NCI-H1436 treated with DMSO at 0.1 percent for 48 hours (cell line): ENCODE results near the gene BASP1.
A peak's percentile ranks its signal among the peaks of the same experiment; 100 is the strongest.
"Not testable (repeated sequence)": the region's sequence is repeated elsewhere in the genome, so short reads cannot be mapped to it uniquely, and the experiment has no call there.

ENCODE experiments used
- DNase-seq: peaks from one replicate; lab custom pipeline; 2025; lab: John Stamatoyannopoulos, UW

BASP1 gene

DNA sequence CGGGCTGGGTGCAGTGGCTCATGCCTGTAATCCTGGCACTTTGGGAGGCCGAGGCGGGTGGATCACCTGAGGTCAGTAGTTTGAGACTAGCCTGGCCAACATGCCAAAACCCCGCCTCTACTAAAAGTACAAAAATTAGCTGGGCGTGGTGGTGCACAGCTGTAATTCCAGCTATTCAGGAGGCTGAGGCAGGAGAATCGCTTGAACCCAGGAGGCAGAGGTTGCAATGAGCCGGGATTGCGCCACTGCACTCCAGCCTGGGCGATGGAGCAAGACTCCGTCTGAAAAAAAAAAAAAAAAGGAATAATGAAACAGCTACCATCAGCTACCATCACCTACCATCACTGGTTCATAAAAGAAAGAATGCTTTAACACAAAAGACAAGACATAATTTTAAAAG lies 25.9 kb upstream of the BASP1 start:
- not testable (repeated sequence) for DNase-seq

DNA sequence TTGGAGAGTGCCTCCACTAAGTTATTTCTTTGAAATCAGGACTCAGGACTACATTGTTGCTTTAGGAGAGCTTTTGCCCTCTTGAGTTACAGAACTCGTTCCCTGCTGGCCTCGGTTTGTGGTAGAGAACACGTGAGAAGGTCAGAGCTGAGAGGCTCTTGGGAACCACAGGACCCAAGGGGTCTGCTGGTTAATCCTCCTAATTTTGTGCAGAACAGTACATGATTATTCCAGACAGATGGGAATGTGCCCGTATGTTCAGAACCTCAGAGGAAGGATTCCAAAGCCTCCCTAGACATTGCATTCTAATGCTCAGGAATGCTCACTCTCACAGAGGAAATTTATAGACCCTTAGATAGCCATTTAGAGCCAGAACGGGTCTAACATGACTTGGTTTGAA lies 25.2 kb upstream of the BASP1 start:
- no peak for DNase-seq

DNA sequence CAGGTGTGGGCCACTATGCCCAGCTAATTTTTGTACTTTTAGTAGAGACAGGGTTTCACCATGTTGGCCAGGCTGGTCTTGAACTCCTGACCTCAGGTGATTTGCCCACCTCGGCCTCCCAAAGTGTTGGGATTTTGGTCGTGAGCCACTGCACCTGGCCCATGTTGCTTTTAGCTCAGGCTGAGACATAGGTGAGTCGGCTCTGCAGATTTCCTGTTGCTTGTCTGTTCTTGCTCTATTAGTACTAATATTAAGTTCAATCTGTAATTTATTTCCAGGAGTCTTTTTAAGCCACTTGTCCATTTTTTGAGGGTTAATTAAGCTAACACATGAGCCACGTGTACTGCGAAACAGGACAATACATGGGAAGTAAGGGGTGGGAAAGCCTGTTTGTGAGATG lies 21.4 kb upstream of the BASP1 start:
- no peak for DNase-seq

DNA sequence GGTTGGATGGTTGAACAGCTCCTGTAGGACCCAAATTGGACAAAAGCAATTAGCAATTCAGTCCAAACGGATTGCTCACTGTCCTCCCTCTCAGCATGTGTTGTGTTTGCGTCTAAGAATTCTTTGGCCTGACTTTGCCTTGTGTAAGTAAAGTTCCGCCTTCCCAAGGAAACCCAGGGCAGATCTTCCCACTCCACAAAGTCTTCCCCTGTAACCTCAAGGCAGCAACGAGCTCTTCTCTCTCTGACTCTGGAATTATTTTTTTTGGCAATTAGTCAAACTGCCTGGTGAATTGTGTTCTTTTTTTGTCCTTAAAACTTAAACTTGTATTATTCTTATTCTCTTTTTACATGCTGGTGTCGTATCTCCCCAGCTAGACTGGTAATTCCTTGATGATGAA lies 20.7 kb upstream of the BASP1 start:
- DNase-seq: no peak

DNA sequence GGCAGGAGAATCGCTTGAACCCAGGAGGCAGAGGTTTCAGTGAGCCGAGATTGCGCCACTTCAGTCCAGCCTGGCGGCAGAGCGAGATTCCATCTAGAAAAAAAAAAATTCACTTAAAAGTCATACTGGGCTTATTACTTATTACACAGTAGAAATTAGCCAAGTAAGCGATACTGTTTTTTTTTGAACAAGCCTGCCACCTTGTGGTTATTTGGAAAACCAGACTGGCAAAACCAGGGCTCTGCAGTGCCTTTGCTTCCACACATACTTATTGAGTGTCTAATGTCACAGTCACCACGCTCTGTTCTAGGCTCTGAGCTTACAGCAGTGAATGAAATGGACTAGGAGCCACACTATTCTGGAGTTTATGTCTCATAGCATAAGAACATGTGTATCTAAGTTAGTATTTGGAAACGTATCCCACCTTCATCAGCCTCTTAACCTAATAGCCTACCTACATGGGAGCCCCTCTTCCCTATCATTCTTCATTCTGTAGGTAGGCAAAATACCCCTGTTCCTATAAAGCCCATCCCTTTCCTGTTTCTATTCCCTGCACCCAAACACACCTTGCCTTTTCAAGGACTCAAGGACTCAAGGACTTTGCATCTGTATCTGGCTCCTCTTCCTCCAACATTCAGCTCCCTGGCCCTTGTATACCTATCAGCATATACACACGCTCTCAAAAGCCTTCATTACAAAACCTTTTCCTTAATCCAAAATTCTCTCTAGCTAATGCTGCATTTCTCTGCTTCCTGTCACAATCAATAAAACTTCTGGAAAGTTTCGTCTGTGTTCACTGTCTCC lies 13.9 kb upstream of the BASP1 start:
- no peak for DNase-seq

DNA sequence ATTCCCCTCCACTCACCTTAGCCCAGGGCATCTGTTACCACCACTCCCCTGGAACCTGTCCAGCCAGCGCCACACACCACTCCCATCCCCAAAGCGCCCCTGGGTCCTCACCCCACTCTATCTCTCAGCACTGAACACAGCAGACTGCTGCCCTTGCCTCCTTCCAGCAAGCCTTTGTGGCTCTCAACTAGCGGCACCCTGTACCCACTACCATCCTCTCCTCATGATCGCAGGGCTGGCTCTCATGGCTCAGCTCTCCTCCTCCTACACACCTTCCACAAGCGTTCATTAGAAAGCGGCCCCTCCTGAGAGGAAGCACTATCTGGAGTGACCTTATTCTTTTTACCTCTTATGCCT lies 13.3 kb upstream of the BASP1 start:
- no peak for DNase-seq

DNA sequence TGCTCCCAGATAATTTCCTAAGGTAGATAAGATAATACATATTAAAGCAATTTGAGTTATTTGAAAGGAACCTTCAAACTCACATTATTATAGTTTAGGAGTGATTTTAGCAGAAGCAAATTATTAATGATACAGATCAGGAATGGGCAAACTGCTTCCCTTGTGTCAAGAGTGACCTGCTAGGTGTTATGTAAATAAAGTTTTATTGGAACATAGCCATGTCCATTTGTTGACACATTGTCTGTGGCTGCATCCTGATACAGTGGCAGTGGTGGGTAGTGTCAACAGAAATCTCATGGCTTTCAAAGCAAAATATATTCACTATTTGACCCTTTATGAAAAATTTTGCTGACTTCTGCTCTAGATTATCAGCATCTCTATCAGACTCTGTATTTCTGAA lies 11.4 kb upstream of the BASP1 start:
- no peak for DNase-seq

DNA sequence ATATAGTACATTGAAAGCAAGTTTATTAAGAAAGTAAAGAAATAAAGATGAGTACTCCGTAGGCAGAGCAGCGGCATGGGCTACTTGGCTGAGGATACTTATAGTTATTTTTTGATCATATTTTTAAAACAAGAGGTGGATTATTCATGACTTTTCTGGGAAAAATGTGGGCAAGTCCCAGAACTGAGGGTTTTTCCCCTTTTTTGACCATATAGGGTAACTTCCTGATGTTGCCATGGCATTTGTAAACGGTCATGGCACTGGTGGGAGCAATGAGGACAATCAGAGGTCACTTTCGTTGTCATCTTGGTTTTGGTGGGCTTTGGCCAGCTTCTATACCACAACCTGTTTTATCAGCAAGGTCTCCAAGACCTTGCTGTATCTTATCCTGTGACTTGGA lies 5.2 kb upstream of the BASP1 start:
- DNase-seq: no peak

DNA sequence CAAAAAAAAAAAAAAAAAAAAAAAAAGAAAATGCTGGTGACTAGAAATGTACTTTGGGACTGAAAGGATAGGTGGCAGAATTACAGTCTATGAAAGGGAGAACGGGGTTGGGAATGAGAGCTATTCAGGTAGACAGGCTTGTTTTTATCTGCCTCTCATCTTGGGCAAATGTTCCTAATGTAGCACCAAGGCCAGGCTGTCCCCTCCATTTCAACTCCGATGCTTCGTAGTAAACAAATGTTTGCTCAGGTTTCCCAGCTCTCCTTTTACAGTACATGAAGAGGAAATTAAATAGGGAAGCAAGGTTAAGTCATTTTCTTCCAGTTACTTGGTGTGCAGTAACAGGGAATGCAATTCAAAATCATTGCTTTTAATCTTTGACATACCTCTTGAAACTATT lies 4.4 kb upstream of the BASP1 start:
- DNase-seq: no peak

DNA sequence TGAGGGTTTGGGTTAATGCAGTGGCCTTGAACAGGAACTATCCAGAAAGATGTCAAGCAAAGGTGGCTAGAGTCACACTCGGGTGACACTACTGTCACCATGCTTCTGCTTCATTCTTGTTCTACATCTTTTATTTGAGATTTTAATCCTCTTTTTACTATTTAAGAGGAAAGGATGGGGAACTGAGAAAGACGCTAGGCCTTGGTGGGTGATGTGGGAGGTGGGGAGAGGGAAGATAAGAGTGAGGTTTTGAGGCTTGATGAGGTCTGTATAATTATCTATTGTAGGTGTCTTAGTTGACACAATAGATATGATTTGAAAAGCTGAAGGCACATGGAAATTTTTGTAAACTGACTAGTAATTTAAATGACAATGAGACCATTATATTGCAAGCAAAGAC lies 3.5 kb upstream of the BASP1 start:
- DNase-seq: no peak

DNA sequence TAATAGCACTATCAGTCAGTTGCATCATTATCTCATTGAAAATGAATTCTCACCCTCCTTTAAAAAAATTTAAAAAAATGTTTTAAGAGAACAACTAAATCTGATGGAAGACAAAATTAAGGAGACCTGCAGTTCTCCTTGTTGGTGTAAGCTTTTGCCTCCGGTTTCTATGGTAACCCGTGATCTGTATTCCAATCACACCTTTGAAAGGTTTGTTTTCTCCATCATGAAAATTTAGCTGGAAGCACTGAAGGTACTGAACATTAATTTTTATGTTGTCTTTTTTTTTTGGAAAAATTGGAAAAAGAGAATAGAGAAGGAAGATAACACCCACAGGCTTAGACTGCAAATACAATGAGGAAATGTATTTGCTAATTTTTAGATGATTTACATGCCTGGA lies 2.5 kb upstream of the BASP1 start:
- no peak for DNase-seq

DNA sequence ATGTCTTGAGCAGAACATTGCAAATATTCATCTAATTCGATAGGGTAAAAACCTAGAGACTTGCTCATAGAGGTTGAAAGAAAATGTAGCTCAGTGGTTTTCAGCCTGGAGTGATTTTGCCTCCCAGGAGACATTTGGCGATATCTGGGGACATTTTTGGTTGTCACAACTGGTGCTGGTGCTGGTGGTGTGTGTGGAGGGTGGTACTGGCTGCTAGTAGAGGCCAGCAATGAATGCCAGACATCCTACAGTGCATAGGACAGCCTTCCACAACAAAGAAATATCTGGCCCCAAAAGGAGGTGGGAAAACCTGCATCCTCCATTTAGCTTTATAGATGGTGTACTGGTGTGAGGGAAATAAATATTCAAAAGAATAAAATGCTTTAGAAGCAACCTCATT lies 2.1 kb upstream of the BASP1 start:
- no peak for DNase-seq

DNA sequence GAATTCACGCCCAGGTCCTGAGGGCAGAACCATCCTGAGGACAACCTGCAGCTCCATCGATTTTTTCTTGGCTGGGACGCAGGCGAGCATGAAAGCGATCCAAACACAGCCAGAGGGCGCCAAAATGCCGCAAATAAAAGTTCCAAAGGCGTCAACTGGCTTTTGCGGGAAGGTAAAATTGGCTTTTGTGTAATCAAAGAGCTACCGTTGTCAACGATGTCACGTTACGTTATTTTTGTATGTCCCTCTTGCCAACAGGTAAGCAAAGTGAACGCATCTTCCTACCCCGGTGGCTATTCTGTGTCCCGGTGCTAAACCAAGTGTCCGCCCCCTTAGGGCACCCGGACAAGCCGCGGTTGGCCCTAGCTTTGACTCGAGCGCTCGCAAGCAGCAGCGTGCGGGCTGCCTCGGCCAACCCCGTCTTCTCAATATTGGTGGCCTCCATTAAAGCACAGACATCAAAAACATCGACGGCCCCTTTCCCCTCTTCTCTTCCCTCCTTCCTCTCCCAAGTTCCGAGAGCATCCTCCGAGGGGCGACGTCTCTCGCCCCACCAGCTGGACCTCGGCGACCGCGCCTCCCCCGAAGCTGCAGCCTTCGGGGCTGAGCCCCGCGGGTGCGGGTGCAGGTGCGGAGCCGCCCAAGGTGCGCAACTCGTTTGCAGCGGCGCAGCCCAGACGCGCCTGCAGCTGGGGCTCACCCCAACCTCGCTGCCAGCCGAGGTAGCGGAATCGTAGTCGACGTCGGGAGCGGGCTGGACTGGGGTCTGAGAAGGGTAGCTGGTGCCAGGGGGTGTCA lies 1.1 kb upstream of the BASP1 start:
- peak; percentile 68 for DNase-seq

DNA sequence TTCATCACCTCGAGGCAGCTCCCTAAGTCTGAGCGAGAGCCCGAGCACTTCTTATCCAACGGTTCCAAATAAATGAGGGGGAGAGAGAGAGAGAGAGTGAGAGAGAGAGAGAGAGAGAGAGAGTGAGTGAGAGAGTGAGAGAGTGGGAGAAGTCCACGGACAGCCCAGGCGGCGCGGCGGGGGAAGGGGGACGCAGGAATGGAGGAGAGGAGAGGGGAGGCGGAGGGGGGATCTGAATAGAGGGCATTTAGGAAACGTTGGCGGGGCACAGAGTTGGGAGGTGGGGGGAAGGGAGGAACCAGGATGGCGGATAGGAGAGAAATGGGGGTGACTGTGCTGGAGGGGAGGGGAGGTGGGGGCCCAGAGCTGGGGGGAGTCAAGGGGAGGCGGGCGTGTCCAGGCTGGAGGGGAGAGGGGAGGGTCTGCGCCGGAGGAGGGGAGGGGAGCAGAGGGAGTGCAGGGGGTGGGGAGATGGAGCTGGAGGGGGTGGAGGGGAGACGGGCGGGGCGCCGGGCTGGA lies 398 bp upstream of the BASP1 start:
- no peak for DNase-seq

DNA sequence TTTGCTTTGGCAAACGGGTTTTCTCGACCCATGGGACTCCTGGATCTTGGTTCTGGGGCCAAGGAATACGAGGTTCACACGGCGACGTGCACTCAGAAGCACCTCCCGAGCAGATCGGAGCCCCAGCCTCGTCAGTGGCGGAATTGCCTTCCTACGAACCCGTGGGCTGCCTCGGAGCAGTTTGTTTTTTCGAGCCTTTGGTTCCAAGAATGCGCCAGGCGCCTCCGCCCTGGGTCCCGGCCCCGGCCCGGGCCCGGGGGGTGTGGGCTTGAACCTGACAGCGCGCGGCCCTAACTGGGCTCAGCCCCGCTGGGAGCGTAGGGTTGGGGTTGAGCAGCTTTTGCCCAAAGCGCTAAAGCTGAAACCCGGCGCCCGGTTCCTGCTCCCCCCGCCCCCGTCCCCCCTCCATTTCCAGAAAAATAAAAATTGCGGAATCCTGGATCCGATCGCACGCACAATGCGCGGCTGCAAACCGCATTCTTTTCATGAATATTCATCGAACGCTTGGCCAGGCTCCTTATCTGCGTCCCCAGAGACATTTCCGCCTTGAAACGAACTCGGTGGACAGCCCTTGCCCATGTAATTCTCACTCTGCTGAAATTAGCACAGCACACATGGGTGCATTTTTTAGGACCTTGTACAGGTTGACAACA lies 1.0 kb downstream of the BASP1 start:
- DNase-seq: no peak

DNA sequence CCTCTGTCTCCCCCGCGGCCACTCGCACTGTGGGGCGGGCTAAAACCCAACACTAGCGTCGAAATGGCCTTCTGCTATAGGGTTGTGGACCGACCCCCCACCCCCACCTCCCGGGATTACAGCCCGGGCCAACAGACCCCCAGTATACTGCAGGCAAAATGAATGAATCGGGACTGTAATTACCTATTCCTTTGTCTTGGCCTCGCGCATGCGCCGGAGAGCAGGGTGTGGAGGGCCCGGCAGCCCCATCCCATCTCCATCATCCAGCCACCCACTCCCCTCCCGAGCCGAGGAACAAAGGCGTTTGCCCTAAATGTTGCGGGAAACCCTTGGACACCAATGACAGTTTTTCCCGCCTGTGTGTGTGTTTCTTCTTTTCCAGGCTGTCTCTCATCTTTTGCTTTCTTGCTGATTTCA lies 1.6 kb downstream of the BASP1 start:
- DNase-seq: no peak

DNA sequence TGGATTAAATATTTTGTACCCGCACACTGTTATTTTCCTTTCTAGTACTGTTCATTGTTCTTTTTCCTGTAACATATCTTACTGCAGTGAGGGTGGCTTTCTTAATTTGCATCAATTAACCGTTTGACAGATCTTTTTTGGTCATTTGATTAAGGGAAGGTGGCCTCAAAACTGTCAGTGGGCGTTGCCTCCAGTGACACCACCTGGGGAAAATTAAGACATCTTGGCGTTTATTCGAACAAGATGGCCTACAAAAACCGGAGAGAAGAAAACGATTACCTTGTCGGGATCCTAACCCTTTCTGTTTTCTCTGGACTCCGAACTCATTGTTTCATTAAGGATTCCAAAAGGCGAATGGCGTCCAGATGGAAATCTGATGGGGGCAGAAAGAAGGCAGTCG lies 2.0 kb downstream of the BASP1 start:
- DNase-seq: no peak

DNA sequence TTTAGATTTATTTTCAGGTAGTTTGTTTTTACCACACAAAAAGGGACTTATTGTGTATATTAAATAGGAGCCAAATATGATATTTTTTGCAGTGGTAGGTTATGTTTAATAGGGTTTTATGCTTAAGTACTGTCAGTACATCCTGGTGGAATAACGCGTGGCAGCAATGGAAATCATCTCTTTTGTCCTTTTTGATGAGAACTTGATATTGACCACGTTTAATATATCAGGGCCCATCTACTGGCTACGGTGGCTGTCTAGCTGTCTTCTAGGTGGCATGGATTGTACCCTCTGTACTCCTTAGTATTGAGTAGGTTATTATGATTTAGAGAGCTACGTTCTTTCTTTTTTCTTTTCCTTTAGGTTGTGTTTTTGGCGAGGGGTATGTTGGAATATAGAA lies 2.6 kb downstream of the BASP1 start:
- no peak for DNase-seq

DNA sequence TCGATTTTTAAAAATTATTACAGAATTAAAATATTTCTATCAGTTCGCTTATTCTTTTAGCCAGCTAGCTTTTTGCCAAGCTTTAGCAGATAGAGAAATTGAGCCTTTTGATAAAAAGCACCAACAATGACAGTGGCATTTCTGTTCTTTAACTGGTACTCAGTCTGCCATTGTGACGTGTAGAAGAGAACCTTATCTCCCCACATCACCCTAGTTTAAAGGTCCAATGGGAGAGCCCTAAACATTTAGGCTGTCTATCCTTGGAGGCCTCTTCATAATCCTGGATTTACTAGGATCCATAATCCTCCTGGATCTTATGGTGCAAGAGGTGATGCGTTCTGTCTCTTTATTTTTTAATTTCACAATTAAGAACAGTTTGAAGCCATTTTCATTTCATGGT lies 3.0 kb downstream of the BASP1 start:
- no peak for DNase-seq

DNA sequence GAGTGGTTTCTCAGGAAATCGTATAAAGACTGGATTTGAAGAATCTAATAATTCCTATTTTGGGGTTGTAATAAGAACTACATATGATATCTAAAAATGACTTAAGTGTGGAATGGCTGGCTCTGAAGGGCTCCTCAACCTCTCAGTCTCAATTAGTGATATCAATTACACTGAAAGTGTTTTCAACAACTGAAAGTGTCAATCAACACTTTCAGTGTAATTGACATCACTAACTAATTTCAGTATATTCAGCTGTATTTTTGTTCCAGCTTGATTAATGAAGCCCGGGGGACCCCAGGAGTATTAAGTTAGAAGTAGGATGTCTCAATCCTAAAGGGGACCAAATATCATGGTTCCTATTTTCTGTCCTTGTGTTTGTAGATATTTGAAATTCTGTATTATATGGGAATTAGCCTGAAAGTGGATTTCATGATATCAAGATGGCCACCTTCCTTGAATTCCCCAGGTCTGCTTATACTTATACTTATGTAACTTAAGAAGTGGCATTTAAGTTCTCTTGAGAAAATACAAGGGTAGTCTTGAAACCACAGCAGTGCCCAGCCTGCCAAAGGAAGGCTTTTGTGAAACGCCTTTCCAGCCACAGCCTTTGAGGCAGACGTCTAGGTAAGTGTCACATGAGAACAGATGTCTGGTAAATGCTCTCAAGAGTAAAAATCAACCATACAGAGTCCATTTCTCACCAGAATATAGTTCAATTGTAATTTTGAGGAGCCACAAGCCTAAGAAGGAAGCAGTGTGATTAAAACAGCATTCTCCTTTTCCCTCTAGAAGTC lies 4.6 kb downstream of the BASP1 start:
- no peak for DNase-seq

DNA sequence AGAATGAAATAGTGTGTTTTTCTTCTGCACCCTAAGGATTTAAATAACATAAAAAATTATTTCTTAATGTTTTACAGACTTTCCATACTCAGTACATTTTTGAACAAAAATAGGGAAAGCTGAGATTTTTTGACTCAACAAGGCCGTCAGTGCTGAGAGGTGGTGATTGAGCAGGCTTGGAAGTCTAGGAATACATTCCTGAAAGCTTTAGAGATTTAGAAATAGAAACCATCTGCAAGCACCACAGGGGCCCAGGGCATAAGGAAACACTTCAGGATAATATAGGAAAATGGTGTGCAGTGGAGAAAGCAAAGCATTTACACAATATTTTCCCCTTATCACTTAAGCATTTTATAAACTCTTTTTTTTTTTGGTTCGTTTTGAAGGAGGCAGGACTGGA lies 5.2 kb downstream of the BASP1 start:
- DNase-seq: no peak
